GM18909 (cell line): ENCODE data around the gene LTBR.

Experiments used
- ATAC-seq: cut with Tn5 transposase; IDR thresholded peaks from one replicate; pipeline ENCODE4 v1.9.1; 2021; ENCODE audit warnings: mild to moderate bottlenecking; ENCODE audit not compliant: unreplicated experiment, poor library complexity

Gene LTBR

DNA sequence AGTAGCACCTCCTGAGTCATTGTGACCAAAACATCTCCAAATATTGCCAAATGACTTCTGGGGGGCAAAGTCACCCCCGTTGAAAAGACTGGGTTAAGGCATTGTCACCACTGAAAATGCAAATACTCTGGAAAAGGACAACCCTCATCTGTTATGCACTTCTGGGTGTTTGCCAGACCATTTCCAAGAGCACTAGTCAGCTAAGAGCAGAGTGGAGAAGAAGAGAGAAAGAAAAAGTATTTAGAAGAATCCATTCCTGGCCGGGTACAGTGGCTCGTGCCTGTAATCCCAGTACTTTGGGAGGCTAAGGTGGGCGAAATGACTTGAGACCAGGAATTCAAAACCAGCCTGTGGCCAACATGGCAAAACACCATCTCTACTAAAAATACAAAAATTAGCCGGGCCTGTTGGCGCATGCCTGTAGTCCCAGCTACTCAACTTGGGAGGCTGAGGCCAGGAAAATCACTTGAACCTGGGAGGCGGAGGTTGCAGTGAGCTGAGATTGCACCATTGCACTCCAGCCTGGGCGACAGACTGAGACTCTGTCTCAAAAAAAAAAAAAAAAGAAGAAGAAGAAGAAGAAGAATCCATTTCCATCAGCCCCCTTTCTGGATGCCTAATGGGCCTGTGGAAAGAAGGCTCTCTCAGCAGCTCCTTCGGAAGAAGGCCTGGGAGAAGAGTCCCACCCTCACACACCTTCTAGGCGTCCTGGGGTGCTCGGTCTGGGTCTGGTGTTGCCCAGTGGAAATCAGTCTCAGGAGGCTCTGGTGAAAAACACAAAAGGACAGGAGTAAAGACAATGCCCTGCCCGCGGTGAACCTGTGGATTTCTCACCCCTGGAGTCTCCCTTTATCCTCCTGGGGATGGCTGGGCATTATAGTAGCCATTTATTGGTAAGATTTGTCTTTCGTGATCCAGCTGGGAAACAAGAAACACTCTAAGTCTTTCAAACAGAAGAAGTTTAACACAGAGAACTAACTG is 3.5 kb upstream of the LTBR start:
- ATAC-seq, result no peak

DNA sequence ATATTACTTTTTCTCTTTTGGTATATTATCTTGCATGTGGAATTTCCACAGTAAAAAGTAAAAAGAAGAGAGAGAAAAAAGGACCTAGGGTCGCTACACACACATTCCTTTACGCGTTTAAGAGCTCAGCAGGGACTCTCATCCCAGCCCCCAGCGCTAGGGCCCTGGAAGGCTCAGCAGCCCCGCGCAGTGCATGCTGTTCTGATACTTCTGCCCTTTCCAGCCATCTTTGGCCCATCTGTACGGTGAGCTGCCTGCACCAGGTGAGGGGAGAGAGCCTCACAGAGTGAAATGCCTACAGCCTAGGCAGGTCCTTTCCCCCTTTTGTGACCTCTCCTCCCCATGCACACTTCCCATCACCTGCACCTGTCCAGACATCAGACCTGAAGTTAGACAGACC is 1.6 kb upstream of the LTBR start:
- ATAC-seq, result no peak

DNA sequence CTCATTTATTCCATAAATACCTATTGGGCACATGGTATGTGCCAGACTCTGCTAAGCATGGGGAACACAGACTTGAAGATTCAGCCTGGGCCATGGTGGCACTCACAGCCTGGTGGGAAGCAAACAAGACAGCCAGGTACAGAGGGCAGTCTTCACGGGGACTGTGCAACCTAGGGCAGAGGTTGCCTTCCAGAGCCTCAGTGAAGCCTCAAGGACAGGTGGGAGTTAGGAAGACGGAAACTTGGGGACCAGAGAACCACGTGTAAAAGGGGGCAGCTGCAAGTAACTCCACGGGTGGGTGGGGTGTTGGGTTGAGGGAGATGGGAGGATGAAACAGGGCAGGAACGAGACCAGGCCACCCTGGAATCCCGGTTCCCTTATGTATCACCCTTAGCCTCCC is 980 bp upstream of the LTBR start:
- ATAC-seq, result no peak

DNA sequence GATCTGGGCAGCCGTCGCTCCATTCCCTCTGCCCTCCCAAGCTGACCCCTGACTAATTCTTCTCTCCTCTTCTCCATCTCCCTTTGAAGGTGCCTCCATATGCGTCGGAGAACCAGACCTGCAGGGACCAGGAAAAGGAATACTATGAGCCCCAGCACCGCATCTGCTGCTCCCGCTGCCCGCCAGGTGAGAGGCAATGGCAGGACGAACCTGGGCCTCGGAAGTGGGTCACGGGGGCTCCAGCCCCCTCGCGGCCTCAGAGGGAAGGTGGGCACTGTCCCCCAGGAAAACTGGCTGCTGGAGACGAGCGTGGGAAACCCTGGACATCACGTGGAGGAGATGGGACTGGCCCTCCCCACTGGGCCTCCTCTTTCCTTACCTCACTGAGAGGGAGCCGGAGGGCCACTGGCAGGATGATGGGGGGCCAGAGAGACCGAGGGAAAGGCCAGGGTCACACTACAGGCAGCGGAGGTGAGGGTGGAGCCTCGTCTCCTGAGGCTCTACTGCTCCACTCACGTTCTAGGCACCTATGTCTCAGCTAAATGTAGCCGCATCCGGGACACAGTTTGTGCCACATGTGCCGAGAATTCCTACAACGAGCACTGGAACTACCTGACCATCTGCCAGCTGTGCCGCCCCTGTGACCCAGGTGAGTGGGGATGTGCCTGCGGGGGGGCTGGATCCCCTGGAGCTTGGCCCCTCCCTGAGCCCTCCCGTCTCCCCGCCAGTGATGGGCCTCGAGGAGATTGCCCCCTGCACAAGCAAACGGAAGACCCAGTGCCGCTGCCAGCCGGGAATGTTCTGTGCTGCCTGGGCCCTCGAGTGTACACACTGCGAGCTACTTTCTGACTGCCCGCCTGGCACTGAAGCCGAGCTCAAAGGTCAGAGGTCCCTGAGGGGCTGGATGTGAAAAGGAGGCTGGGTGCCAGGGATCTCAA is 806 bp downstream of the LTBR start:
- no peak for ATAC-seq

DNA sequence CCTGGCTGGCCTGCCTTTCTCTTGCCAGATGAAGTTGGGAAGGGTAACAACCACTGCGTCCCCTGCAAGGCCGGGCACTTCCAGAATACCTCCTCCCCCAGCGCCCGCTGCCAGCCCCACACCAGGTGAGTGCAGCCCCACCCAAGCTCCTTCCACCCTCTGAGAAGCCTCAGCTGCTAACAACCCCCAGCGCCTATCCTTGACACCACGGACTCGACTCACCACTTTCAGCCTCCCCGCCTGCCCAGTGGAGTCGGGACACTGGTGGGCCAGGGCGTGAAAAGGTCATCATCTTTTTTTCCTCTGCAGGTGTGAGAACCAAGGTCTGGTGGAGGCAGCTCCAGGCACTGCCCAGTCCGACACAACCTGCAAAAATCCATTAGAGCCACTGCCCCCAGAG is 2.1 kb downstream of the LTBR start:
- no peak for ATAC-seq

GRCh38 chr12:6386491-6386890 is 2.5 kb downstream of the LTBR start:
- ATAC-seq, result no peak

DNA sequence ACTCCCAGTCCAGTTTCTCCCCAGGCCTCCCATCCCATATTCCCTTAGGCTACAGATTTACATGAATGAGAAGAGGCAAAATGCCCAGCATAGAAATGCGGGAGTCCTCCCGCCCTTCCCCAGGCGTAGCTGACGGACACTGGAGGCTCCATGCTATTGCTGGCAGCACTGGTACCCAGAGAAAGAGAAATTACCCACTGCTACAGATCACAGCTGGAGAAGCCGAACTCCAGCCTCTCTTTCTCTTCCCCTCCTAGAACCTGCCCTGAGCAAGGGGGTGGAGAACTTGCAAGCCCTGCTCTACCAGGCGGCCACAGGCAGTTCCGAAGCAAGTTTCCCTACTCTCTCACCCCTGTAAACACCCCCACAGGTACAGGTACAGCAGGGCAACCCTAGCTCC is 3.6 kb downstream of the LTBR start:
- no peak for ATAC-seq

- ATAC-seq, result no peak
Observed at GRCh38 chr12:6390084-6390799, 6.3 kb downstream of the LTBR start.

DNA sequence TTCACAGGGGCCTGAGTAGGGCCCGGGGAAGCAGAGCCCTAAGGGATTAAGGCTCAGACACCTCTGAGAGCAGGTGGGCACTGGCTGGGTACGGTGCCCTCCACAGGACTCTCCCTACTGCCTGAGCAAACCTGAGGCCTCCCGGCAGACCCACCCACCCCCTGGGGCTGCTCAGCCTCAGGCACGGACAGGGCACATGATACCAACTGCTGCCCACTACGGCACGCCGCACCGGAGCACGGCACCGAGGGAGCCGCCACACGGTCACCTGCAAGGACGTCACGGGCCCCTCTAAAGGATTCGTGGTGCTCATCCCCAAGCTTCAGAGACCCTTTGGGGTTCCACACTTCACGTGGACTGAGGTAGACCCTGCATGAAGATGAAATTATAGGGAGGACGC is 7.1 kb downstream of the LTBR start:
- no peak for ATAC-seq

- no peak for ATAC-seq
Observed at GRCh38 chr12:6392504-6392903, 8.5 kb downstream of the LTBR start.

DNA sequence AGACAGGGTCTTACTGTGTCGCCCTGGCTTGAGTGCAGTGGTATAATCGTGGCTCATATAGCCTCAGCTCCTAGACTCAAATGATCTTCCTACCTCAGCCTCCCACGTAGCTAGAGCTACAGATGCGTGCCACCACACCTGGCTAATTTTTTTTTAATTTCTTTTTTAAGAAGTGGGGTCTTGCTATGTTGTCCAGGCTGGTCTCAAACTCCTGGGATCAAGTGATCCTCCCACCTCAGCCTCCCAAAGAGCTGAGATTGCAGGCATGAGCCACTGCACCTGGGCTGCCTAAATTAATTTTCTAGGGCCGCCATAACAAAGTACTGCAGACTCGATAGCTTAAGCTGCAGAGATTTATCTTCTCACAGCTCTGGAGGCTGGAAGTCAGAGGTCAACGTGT is 9.1 kb downstream of the LTBR start:
- ATAC-seq, result no peak

DNA sequence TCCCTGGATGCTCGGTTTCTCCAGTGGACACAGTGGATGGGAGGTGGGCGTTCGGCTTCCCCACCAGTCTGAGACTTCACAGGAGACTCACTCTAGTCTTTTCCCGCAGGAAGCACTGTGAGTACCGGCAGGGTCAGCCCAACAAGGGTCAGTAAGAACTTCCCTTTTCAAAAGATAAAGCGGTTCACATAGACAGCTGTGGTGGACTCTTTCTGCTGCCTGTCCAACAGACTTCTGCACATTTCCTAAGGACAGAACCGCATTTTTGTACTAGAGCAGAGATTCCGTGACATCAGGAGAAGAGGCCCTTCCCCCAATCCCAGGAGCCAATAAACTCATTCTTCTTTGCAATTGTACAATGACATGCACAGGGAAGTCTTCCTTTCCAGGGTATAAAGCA is 10.4 kb downstream of the LTBR start:
- no peak for ATAC-seq

- no peak for ATAC-seq
Observed at GRCh38 chr12:6396031-6396430, 12.1 kb downstream of the LTBR start.

DNA sequence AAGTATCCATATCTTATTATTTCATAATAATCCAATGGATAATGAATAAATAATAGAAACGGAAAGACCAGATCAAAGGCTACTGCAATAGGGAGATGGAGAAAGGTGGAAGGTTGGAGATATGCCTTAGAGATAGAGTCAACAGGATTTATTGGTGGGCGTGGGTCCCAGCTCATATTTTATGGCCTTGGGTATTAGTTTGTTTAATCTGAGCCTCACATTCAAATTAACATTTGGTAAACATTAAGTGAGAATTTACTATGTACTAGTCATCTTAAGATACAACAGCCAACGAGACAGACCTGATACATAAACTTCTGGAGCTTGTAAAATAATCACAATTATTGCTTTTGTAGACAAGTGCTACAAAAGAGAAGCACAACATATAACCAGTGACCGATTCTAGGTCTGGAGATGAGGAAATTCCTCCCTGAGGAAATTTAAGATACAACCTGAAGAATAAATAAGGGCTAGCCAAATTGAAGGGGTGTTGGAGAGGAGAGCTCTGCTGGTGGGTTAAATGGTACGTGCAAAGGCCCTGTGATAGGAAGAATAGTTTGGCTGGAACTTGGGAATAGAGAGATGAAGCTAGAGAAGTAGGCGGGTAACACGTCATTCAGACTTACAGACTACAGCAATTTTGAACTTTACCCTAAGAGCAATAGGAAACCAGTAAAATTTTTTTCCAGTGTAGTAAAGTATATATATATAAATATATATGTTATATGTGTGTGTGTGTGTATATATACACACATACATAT is 16.1 kb downstream of the LTBR start:
- ATAC-seq, result no peak

DNA sequence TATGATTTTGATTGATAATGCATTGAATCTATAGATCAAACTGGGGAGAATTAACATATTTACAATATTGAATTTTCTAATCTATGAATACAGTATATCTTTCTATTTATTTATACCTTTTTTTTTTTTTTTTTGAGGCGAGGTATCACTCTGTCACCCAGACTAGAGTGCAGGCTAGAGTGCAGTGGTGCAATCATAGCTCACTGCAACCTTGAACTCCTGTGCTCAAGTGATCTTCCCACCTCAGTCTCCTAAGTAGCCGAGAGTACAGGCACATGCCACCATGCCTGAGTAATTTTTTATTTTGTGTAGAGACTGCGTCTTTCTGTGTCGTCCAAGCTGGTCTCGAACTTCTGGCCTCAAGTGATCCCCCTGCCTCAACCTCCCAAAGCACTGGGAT is 20.4 kb downstream of the LTBR start:
- no peak for ATAC-seq

GRCh38 chr12:6405963-6406362 is 22.0 kb downstream of the LTBR start:
- no peak for ATAC-seq

DNA sequence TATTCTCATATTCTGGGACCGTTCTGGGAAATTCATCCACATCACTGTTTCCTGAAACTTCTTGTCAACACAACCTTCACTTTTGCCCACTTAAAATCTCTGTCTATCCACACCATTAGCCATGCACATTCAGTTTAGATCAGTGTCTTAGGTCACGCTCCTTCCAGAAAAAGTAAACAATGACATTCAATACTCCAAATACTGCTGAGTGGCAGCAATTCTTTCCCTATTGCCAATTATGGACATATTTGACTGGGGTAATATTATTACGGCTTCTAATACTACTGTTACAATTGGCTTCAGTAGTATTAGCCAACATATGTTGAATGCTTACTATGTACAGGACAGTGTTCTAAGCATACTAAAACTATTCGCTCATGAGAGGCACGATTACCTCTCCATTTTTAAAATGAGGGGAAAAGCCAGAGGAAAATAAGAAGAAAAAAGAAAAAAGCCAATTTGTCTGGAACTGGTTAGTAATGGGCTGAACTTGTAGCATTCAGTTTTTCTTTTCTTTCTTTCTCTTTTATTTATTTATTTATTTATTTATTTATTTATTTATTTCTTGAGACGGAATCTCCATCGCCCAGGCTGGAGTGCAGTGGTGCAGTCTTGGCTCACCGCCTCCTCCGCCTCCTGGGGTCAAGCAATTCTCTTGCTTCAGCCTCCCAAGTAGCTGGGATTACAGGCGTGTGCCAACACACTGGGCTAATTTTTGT is 23.4 kb downstream of the LTBR start:
- no peak for ATAC-seq

GRCh38 chr12:6416596-6416995 is 32.6 kb downstream of the LTBR start:
- ATAC-seq, result no peak

- ATAC-seq, result no peak
Observed at GRCh38 chr12:6418796-6419195, 34.8 kb downstream of the LTBR start.
